OCI-LY1 (cell line): Measurements from ENCODE around the gene CD81.

Experiments
- EZH2 ChIP-seq: fragments of 200-600 bp; sonication (generic), shearing (Covaris generic); IDR thresholded peaks from 2 replicates; pipeline ENCODE4 v1.8.0; 2017; ENCODE audit warnings: borderline replicate concordance, mixed run types, mild to moderate bottlenecking, antibody characterized with exemption, low read length, moderate library complexity, mixed read lengths
- TF ChIP-seq, protein P1 (sequence below): fragments of 200-600 bp; sonication (generic), shearing (Covaris generic); IDR thresholded peaks from 2 replicates; pipeline ENCODE4 v1.5.1; 2017; ENCODE audit warnings: mild to moderate bottlenecking, antibody characterized with exemption, low read length, moderate library complexity, mixed read lengths

DNA sequence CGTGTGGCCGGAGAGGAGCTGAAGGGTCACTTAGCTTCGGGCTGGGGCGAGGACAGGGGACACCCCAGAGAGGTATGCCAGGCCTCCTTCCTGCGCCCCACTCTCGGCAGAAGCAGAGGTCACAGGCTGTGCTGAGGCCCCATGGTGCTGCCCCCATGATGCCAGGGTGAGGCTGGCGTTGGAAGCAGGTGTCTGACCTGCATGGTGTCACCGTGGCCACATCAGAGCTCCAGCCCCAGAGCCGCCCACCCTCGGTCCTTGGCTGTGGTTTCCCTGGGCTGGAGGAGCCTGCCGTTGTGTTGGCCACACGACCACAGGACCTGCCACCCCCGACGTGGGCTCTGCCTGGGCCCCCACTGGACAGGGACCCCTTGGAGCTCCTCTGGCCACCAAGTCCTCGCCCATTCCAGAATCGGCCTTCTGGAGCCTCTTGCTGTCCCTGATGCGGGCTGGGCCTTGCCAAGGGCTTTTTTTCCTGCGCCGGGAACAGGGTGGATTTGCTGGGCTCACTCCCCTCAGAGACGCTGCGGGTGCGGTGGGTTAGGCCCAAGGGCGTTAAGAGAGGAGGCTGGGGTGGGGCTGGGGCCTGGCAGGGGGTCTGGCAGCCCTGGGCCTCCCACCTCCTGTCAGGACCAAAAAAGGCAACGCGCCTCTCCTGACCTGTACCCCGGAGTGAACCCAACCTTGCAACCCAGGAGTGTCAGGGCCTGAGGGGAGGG is 15.3 kb downstream of the CD81 start:
- TF ChIP-seq, protein P1, sequence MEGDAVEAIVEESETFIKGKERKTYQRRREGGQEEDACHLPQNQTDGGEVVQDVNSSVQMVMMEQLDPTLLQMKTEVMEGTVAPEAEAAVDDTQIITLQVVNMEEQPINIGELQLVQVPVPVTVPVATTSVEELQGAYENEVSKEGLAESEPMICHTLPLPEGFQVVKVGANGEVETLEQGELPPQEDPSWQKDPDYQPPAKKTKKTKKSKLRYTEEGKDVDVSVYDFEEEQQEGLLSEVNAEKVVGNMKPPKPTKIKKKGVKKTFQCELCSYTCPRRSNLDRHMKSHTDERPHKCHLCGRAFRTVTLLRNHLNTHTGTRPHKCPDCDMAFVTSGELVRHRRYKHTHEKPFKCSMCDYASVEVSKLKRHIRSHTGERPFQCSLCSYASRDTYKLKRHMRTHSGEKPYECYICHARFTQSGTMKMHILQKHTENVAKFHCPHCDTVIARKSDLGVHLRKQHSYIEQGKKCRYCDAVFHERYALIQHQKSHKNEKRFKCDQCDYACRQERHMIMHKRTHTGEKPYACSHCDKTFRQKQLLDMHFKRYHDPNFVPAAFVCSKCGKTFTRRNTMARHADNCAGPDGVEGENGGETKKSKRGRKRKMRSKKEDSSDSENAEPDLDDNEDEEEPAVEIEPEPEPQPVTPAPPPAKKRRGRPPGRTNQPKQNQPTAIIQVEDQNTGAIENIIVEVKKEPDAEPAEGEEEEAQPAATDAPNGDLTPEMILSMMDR, result no peak
- no peak for TF ChIP-seq EZH2
